SK-N-MC (cell line): ENCODE data around the gene NKX2-4.

Experiments
- EZH2 ChIP-seq: fragments of 200-600 bp; sonication (generic); IDR thresholded peaks from one replicate; pipeline ENCODE4 v1.6.1; 2017; ENCODE audit warnings: antibody characterized with exemption
- POLR2AphosphoS5 ChIP-seq: IDR thresholded peaks from 2 replicates; pipeline ENCODE4 v1.6.1; 2012; ENCODE audit warnings: mild to moderate bottlenecking, low read depth, low read length, borderline replicate concordance

DNA sequence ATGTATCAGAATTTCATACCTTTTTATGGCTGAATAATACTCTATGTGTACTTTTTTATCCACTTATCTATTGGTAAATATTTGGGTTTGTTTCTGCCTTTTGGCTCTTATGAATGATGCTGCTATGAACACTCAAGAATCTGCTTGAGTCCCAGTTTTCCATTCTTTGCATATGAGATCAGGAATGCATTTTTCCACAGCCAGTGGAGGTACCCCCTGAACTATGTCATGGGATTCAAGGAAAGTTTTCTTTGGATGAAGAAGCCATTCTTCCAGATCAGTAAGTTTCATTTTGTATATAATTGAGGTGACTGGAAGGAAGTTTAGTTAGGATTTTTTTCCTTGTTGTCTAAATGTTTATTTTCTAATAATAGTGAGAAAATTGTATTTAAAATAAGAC, 40.9 kb downstream of the NKX2-4 start:
- TF ChIP-seq POLR2AphosphoS5 (no peak), EZH2 (no peak)
